Activated T-cell treated with anti-CD3 and anti-CD28 coated beads, Interleukin-2, amount 50 U/mL, for 72 hours (primary cell): ENCODE data around the gene MAF. TPM values are rescaled to one million over a fixed set of nuclear protein-coding genes. Genes with fewer than 3 reads are reported as not detected.

Source experiments
- ATAC-seq, 2 donors: fragments of 150-1000 bp; cut with Tn5 transposase; replicated peaks in 1 of 2; 2 replicates each; pipeline ENCODE4 v1.10.0; 2021; ENCODE audit warnings: moderate library complexity in 2 of 2, mild to moderate bottlenecking in 1 of 2
- DNase-seq, 2 donors: peaks; one replicate each; pipeline ENCODE4 v3.0.0; 2021 to 2022; ENCODE audit warnings: mixed read lengths in 1 of 2
- H3K27ac Mint-ChIP-seq: one replicate; pipeline ENCODE4 v1.8.0; 2022; ENCODE audit warnings: mild to moderate bottlenecking, moderate library complexity, mixed read lengths
- H3K27me3 Mint-ChIP-seq: one replicate; pipeline ENCODE4 v1.8.0; 2022; ENCODE audit warnings: low read depth, mixed read lengths
- H3K36me3 Mint-ChIP-seq, 2 donors: one replicate each; pipeline ENCODE4 v1.8.0; 2022; ENCODE audit warnings: mixed read lengths in 2 of 2, mild to moderate bottlenecking in 1 of 2; ENCODE audit not compliant: insufficient read depth in 2 of 2
- H3K4me1 Mint-ChIP-seq: one replicate; pipeline ENCODE4 v1.8.0; 2022; ENCODE audit warnings: low read depth, mixed read lengths
- H3K4me3 Mint-ChIP-seq, 2 donors: one replicate each; pipeline ENCODE4 v1.8.0; 2022; ENCODE audit warnings: mild to moderate bottlenecking in 2 of 2, mixed read lengths in 2 of 2, moderate library complexity in 2 of 2
- H3K9me3 Mint-ChIP-seq, 2 donors: one replicate each; pipeline ENCODE4 v1.8.0; 2022; ENCODE audit warnings: mixed read lengths in 2 of 2
- total RNA-seq, 2 donors: library from RNA; stranded (reverse); gene quantifications; one replicate each; pipeline ENCODE4 v1.2.3, GENCODE V29; 2022

Gene MAF
- total RNA-seq, 2 donors from 2014 or later, result 46.7 to 208 TPM

DNA sequence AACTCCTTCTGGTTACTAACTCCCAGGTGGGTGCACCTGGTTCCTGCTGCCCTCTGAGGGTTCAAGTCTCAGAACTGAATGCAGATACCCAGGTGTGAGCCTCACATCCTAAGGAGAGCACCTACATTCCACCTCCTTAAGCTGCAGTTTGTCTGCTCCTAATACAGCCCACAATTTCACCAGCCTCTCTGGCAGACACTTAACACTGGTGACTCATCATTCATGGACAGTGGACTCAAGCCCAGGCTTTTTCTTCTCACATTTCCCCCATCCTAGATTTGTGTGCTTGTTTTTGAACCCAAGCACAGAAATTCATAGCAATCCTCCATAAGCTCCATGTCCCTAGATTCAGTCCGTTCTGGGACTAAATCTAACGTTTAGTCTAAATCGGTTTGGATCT is 7.0 kb upstream of the MAF start:
- ATAC-seq, result no peak
- Mint-ChIP-seq H3K27ac (no peak overlapping the region), H3K27me3 (peaks cover 53% of the 10 kb centered on the region), H3K36me3 (peaks cover 0 to 5% of the 10 kb centered on the region in 2 donors), H3K9me3 (no peaks in the 10 kb centered on the region), H3K4me3 (no peak overlapping the region), H3K4me1 (peaks cover 32% of the 10 kb centered on the region)
- no peak for DNase-seq

DNA sequence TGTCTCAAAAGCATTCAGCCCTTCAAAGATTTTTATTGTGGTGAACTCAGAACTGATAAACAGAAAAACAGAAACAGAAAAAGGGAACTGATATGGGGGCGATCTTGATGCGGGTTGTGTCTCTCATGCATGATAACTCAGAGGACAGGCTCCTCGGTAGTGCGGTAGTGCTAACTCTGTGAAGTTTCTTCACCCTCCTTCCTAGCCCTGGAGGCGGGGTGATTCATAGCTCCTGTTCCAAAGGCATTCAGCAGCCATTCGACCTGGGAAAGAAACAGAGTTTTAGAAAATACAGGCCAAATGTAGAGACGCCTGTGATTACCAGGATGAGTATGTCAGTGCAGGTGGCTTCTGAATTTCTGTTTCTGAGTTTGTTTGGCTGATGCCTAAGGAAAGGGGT is 5.5 kb upstream of the MAF start:
- peak overlapping the region; percentile 18 to 58 for H3K4me3 Mint-ChIP-seq
- no peaks in the 10 kb centered on the region for H3K9me3 Mint-ChIP-seq
- H3K36me3 Mint-ChIP-seq, result peaks cover 0 to 7% of the 10 kb centered on the region in 2 donors
- peak in 1 of 2 donors; percentile 17 for DNase-seq
- peaks cover 48% of the 10 kb centered on the region for H3K4me1 Mint-ChIP-seq
- H3K27me3 Mint-ChIP-seq, result peaks cover 62% of the 10 kb centered on the region
- peak; percentile 31 to 44 for ATAC-seq
- no peak overlapping the region for H3K27ac Mint-ChIP-seq

DNA sequence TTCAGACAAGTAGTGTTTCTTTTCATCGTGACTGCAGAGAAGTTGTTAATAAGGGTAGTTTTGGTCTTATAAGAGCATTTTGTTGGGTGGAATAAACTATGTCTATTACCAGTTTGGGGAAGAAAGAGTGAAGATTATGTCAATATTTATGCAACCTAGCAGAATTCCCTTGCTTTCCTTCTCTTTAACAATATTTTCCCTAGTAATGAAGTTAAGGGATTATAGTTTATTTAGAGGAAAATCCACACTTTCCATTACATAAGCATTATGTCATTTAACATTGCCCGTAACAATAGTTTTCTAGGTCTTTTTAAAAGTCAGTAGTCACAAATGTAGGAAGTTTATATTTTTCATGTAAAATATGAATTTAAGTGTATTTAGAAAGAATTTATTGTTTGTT is 2.5 kb upstream of the MAF start:
- ATAC-seq (no peak), DNase-seq (no peak)
- Mint-ChIP-seq H3K27me3 (peaks cover 48% of the 10 kb centered on the region), H3K27ac (peak overlapping the region; percentile 14), H3K9me3 (no peaks in the 10 kb centered on the region), H3K36me3 (peaks cover 5 to 23% of the 10 kb centered on the region in 2 donors), H3K4me3 (peak overlapping the region; percentile 85 to 95), H3K4me1 (peaks cover 51% of the 10 kb centered on the region)

DNA sequence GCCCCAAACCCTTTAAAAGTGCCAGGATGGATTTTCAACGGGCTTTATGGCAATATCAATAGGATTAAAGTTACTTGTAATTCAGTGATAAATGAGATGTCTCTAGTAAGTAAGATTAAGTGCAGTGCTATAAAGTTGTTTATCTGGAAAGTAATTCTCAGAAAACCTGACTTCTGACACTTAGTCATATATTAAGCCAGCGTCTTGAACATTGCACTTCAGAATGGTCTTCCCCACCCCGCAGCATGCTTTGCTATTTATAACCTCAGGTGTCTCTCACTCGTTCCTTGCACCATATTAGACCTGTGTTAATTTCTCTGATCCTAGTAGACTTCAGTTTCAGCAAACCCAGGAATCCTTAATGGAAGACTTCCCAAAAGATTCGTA is 2.1 kb upstream of the MAF start:
- Mint-ChIP-seq H3K4me3 (peak overlapping the region; percentile 85 to 95), H3K9me3 (no peaks in the 10 kb centered on the region), H3K27me3 (peaks cover 47% of the 10 kb centered on the region), H3K36me3 (peaks cover 7 to 23% of the 10 kb centered on the region in 2 donors), H3K27ac (peak overlapping the region; percentile 66), H3K4me1 (peaks cover 51% of the 10 kb centered on the region)
- peak in 1 of 2 donors; percentile 18 for ATAC-seq
- peak in 1 of 2 donors; percentile 11 for DNase-seq

DNA sequence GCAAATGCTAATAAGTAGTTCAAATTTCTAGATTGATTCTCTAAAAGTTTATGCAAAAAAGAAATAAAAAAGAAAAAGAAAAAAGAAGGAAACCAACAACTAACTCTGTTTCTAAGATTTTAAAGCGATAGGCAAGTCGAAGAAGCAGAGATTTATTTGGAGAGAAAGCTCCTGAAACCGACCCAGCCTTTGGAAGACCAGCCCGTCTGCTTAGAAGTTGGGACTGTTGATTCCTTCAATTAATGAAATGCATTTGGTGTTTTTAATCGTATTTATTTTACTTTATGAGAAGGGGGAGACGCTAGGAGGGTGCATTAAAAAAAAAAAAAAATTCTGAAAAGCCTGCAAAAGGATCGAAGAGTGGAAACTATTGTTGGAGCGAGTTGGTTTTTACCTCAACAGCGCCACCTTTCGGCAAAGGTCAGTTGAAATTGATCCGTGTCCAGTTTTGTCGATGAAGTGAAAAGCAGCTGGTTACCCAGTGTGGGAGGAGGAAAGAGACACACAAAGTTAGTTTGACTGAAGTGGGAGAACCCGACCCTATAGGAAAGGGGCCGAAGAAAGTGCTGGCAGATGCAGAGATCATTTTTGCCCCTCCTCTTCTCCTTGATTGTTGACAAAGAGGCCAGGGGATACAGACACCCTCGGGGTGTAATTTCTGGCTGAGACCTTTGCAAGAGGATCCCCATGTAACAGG is 1.5 kb upstream of the MAF start:
- ATAC-seq, result peak; percentile 8 to 10
- H3K9me3 Mint-ChIP-seq, result no peaks in the 10 kb centered on the region
- H3K27me3 Mint-ChIP-seq, result peaks cover 44% of the 10 kb centered on the region
- H3K27ac Mint-ChIP-seq, result peak overlapping the region; percentile 66
- peak; percentile 82 to 86 for DNase-seq
- peaks cover 51% of the 10 kb centered on the region for H3K4me1 Mint-ChIP-seq
- H3K36me3 Mint-ChIP-seq, result peaks cover 7 to 25% of the 10 kb centered on the region in 2 donors
- H3K4me3 Mint-ChIP-seq, result peak overlapping the region; percentile 85 to 95

DNA sequence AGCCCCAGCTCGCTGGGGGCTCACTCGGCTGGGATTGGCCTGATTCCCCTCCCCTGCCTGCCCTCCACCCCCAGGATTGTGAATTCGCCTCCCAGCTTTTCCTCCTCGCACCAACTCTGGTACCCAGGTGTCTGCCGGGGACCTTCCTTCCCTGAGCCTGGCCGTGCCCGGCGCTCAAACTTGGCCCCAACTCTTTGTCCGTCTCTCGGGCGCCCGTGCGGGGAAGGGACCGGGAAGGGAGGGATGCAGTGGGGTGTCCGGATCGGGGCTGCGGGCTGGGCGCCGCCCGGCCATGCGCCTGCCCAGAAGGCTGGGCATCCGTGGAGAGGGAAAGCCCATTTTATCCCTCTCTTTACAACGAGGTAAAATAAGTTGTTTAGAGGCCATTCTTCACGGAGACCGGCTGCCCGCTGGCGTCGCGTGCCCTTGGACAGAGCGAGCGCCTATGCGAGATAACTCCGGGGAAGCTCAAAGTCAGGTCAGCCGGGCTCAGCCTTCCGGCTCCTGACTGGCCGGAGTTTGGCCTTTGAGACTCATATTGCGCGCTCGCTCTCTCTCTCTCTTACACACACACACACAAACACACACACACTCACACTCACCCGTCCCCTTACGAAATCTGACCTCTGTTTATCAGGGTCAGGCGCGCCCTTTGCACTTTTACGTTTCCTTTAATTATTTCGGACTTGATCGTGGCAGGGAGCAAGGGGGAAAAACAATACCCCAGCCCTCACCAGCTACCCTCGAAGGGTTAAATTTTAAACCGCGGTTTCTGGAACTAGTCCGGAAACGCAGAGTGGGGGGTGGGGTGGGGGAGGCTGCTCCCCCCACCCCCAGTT is 774 bp upstream of the MAF start:
- peaks cover 7 to 27% of the 10 kb centered on the region in 2 donors for H3K36me3 Mint-ChIP-seq
- no peaks in the 10 kb centered on the region for H3K9me3 Mint-ChIP-seq
- peak overlapping the region; percentile 66 for H3K27ac Mint-ChIP-seq
- peak; percentile 5 for ATAC-seq
- H3K4me1 Mint-ChIP-seq, result peaks cover 49% of the 10 kb centered on the region
- peak overlapping the region; percentile 85 to 95 for H3K4me3 Mint-ChIP-seq
- peaks cover 44% of the 10 kb centered on the region for H3K27me3 Mint-ChIP-seq
- DNase-seq, result peak; percentile 21 to 44

DNA sequence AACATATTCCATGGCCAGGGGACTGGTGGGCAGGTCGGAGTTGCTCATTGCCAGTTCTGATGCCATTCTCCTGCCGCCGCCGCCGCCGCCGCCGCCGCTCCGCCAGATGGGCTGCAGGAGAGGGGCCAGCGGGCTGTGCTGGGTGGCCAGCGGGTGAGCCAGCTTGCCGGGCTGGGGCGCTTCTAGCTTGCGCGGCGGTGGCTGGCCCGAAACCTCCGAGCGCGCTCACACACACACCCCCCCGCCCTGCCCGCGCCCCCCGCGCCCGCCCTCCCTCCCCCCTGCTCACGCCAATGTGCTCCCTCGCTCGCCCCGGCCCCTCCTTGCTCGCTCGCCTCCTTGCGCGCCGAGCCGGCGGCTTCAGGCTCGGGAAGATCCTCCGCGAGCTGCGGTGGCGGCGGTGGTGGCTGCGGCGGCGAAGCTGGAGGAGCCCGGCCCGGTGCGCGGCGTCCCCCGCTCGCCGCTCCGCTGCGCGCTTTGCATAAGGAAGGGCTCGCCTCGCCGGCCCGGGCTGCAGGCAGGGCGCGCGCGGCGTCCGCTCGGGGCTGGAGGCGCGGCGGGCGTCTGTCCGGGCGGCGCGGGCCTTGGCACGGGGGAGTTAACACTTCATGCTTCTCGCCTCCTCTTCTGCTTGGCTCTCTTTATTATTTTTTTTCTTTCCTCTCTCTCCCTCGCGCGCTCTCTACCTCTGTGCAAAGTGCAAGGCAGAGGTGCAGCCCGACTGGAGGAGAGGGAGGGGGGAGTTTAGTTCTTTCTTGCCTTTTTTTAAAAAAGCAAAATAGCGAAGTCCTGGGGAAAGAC is 500 bp downstream of the MAF start:
- peak overlapping the region; percentile 98 for H3K27ac Mint-ChIP-seq
- no peaks in the 10 kb centered on the region for H3K9me3 Mint-ChIP-seq
- peaks cover 46% of the 10 kb centered on the region for H3K4me1 Mint-ChIP-seq
- peak; percentile 53 to 61 for DNase-seq
- H3K4me3 Mint-ChIP-seq, result peak overlapping the region; percentile 95 to 97
- H3K27me3 Mint-ChIP-seq, result peaks cover 35% of the 10 kb centered on the region
- ATAC-seq, result peak; percentile 39 to 54
- H3K36me3 Mint-ChIP-seq, result peaks cover 7 to 29% of the 10 kb centered on the region in 2 donors

DNA sequence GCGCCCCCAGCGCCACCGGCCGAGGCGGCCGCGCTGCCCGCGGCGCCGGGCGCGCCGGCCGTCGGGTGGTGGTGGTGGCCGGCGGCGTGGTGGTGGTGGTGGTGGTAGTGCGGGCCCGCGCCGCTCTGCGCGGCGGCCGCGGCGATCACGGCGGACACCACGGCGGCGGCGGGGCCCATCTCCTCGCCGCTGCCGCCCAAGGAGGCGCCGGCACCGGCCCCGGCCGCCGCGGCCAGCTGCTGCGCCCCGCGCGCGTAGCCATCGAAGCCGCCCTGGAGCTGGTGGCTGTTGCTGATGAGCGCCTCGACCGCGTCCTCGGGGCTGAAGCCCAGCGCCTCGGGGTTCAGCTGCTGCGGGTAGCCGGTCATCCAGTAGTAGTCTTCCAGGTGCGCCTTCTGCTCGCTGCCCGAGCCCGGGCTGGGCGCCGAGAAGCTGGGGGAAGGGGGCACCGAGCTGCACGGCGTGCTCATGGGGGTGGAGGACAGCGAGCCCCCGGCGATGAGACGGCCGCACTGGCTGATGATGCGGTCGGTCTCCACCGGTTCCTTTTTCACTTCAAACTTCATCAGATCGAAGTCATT is 1.2 kb downstream of the MAF start:
- peak overlapping the region; percentile 95 to 97 for H3K4me3 Mint-ChIP-seq
- H3K4me1 Mint-ChIP-seq, result peaks cover 46% of the 10 kb centered on the region
- peaks cover 7 to 29% of the 10 kb centered on the region in 2 donors for H3K36me3 Mint-ChIP-seq
- H3K27me3 Mint-ChIP-seq, result peaks cover 32% of the 10 kb centered on the region
- no peaks in the 10 kb centered on the region for H3K9me3 Mint-ChIP-seq
- peak in 1 of 2 donors; percentile 3 for ATAC-seq
- DNase-seq, result peak; percentile 34 to 43
- H3K27ac Mint-ChIP-seq, result peak overlapping the region; percentile 95

DNA sequence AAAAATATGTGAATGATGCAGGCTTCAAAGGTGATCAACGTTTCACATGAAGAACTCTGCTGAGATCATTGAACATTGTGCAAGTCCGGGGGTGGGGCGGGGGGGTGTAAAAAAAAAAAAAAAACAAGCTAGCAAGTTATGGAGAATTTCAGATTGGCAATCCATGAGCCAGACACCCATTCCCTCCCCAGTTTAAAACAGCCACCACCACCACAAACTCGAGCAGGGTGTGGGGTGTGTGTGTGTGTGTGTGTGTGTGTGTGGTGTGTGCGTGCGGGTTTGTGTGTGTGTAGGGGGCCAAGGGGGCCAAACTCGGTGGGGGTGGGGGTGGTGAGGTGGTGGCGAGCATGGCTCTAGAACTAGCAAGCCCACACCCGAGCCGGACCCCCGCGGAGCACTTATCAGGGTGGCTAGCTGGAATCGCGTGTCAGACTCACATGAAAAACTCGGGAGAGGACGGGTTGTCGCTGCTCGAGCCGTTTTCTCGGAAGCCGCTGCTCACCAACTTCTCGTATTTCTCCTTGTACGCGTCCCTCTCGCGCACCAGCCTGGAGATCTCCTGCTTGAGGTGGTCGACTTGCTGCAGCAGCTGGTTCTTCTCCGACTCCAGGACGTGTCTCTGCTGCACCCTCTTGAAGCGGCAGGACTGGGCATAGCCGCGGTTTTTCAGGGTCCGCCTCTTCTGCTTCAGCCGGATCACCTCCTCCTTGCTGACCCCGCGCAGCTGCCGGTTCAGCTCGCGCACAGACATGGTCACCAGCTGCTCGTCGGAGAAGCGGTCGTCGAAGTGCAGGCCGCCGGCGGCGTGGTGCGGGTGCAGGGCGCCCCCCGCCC is 2.0 kb downstream of the MAF start:
- ATAC-seq (peak; percentile 11 to 16), DNase-seq (peak; percentile 56)
- Mint-ChIP-seq H3K9me3 (no peaks in the 10 kb centered on the region), H3K4me1 (peaks cover 39% of the 10 kb centered on the region), H3K27ac (peak overlapping the region; percentile 96), H3K36me3 (peaks cover 7 to 24% of the 10 kb centered on the region in 2 donors), H3K27me3 (peaks cover 26% of the 10 kb centered on the region), H3K4me3 (peak overlapping the region; percentile 90 to 93)

DNA sequence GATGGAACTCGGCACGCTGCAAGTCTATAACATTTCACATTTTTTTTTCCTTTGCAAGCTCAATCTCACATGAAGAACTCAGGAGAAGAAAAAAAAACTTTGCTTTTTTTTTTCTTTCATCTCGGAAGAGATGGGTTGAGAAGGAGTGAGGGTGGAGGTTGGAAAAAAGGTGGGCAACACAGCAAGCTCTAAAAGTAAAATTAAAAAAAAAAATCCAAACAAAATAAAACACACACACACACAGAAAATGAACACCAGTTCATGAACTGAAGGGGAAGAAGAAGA is 2.5 kb downstream of the MAF start:
- Mint-ChIP-seq H3K9me3 (no peaks in the 10 kb centered on the region), H3K27me3 (peaks cover 29% of the 10 kb centered on the region), H3K4me1 (peaks cover 42% of the 10 kb centered on the region), H3K36me3 (peaks cover 7 to 26% of the 10 kb centered on the region in 2 donors), H3K4me3 (peak overlapping the region; percentile 90 to 93), H3K27ac (peak overlapping the region; percentile 96)
- DNase-seq (no peak), ATAC-seq (no peak)

DNA sequence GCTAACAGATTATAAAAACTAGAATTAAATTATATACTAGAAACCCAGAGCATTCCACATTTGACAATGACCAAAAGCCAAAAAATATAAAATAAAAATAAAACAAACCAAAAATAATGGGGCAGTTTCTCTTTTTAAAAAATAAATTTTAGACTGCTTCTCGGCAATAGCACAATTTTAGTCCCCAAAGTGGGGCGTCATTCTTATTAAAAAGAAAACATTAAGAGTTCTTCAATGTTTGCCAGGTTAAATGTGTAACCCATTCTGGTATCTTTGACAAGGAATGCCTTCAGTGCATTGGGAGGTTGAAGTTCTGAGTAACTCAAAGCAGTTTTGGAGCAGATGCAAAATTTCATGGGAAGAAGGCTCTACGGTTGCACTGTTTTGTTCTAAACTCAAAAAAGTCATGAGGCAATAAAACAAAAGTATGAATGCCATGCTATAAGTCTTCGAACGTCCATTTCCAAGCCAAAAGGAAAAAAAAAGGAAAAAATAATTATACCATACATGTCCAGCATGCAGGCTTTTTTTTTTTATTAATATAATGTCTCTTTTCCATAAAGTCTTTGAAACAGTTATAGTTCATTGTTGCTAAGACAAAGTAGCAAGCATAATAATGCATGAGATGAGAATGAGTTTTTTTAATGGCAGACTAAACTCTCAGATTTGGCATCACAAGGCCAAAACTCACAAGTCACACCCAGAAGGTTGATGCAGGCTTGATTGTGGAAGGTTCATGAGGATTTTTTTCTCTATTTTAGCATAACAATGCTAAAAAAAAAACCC is 3.1 kb downstream of the MAF start:
- Mint-ChIP-seq H3K4me1 (peaks cover 41% of the 10 kb centered on the region), H3K27me3 (peaks cover 33% of the 10 kb centered on the region), H3K36me3 (peaks cover 10 to 26% of the 10 kb centered on the region in 2 donors), H3K9me3 (no peaks in the 10 kb centered on the region), H3K27ac (peak overlapping the region; percentile 97), H3K4me3 (peak overlapping the region; percentile 90 to 93)
- DNase-seq (no peak), ATAC-seq (no peak)
